Activated naive CD8-positive, alpha-beta T cell treated with anti-CD3 and anti-CD28 coated beads, Interleukin-2, amount 50 U/mL, for 24 hours (primary cell): ENCODE measurements around the gene RAPGEF2.
"Not testable (repeated sequence)": the region's sequence is repeated elsewhere in the genome, so short reads cannot be mapped to it uniquely, and the experiment has no call there.

Experiments
- ATAC-seq: fragments of 150-1000 bp; cut with Tn5 transposase; one replicate; pipeline ENCODE4 v1.10.0; 2021
- DNase-seq: peaks from one replicate; pipeline ENCODE4 v3.0.0; 2021
- H3K27ac Mint-ChIP-seq: one replicate; pipeline ENCODE4 v1.8.0; 2021; ENCODE audit warnings: mild to moderate bottlenecking, mixed read lengths
- H3K27me3 Mint-ChIP-seq: one replicate; pipeline ENCODE4 v1.8.0; 2021; ENCODE audit warnings: mixed read lengths
- H3K36me3 Mint-ChIP-seq: one replicate; pipeline ENCODE4 v1.8.0; 2021; ENCODE audit warnings: low read depth, mixed read lengths
- H3K4me1 Mint-ChIP-seq: one replicate; pipeline ENCODE4 v1.8.0; 2021; ENCODE audit warnings: mixed read lengths
- H3K4me3 Mint-ChIP-seq: one replicate; pipeline ENCODE4 v1.8.0; 2021; ENCODE audit warnings: mild to moderate bottlenecking, moderate library complexity, mixed read lengths
- H3K9me3 Mint-ChIP-seq: one replicate; pipeline ENCODE4 v1.8.0; 2021; ENCODE audit warnings: mixed read lengths

The RAPGEF2 gene

DNA sequence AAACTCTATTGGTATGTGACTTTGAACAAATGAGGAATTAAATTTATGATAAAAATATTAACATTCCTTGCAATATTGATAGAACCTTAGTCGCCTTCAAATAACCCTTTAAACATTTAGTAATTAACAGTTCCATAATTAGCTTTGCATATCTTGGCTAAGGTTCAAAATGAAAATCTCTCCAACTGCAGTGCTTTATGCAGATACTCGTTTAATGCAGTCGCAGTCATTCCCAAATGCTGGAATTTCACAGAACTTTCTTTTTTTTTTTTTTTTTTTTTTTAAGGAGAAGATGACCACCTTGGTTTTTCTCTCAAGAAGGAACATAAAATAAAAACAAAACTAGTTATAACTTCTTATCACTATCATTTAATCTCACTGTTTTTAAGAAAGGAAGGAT, 5.2 kb downstream of the RAPGEF2 start:
- Mint-ChIP-seq H3K9me3 (no peaks in the 10 kb centered on the region), H3K27me3 (no peaks in the 10 kb centered on the region), H3K4me3 (no peak overlapping the region), H3K4me1 (peaks cover 61% of the 10 kb centered on the region), H3K36me3 (no peaks in the 10 kb centered on the region), H3K27ac (peak overlapping the region; percentile 24)
- no peak for ATAC-seq
- DNase-seq, result no peak

DNA sequence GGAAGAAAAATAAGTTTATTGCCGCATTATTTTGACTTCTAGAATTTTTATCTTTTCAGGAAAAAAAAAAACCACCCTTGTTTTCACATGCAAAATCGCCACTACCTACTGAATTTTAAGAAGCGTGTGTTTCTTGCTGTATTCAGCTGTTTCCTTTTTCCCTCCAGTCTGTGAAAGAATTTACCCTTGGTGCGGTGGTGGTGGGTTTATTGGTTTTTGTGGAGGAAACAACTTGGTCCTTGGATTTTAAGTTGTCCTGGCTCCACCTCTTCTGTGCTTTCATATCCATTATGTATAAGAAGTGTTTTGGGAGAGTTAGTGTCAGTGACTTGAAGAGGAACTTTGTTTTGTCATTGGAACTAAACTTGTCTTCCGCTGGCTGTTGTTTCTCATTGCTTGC, 8.1 kb downstream of the RAPGEF2 start:
- H3K9me3 Mint-ChIP-seq, result peaks cover 5% of the 10 kb centered on the region
- peaks cover 4% of the 10 kb centered on the region for H3K36me3 Mint-ChIP-seq
- no peak overlapping the region for H3K4me3 Mint-ChIP-seq
- H3K27me3 Mint-ChIP-seq, result no peaks in the 10 kb centered on the region
- no peak overlapping the region for H3K27ac Mint-ChIP-seq
- ATAC-seq (no peak), DNase-seq (no peak)
- peaks cover 51% of the 10 kb centered on the region for H3K4me1 Mint-ChIP-seq

DNA sequence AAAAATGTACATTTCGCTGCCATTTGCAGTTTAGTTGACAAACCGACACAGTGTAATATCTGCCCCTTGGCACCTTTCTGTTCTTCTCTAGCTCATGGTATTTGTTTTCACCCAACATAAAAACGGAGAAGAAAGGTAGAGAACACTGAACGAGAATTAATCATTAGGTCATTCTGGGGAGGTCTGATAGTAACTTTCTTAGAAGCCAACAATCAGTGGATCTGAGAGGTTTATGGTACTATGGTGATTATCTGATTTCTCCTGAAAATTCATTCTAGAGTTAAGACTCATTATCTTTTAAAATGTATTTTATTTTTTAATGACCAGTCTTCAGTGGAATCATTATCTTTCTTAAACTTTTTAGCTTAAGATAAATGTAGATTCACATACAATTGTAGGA, 8.5 kb downstream of the RAPGEF2 start:
- H3K36me3 Mint-ChIP-seq, result peaks cover 4% of the 10 kb centered on the region
- H3K9me3 Mint-ChIP-seq, result peaks cover 5% of the 10 kb centered on the region
- no peaks in the 10 kb centered on the region for H3K27me3 Mint-ChIP-seq
- DNase-seq (no peak), ATAC-seq (no peak)
- no peak overlapping the region for H3K4me3 Mint-ChIP-seq
- H3K27ac Mint-ChIP-seq, result no peak overlapping the region
- peaks cover 53% of the 10 kb centered on the region for H3K4me1 Mint-ChIP-seq

DNA sequence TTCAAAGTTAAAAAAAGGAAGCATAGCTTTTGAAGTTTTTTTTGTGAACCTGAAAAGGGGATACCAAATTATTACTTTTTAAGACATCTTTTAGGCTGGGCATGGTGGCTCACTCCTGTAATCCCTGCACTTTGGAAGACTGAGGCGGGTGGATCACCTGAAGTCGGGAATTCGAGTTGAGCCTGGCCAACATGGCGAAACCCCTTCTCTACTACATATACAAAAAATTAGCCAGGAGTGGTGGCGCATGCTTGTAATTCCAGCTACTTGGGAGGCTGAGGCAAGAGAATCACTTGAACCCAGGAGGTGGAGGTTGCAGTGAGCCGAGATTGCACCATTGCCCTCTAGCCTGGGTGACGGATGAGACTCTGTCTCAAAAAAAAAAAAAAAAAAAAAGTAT, 10.5 kb downstream of the RAPGEF2 start:
- not testable (repeated sequence) for H3K36me3 Mint-ChIP-seq, DNase-seq, H3K27ac Mint-ChIP-seq, H3K9me3 Mint-ChIP-seq, H3K27me3 Mint-ChIP-seq, ATAC-seq, H3K4me3 Mint-ChIP-seq
- peaks cover 46% of the 10 kb centered on the region for H3K4me1 Mint-ChIP-seq

DNA sequence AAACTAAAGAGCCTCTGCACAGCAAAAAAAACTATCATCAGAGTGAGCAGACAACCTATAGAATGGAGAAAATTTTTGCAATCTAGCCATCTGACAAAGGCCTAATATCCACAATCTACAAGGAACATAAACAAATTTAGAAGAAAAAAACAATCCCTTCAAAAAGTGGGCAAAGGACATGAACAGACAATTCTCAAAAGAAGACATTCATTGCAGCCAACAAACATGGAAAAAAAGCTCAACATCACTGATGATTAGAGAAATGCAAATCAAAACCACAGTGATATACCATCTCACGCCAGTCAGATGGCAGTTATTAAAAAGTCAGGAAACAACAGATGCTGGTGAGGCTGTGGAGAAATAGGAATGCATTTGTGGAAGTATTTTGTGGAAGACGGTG, 13.2 kb downstream of the RAPGEF2 start:
- not testable (repeated sequence) for ATAC-seq, H3K4me3 Mint-ChIP-seq, H3K9me3 Mint-ChIP-seq, H3K27me3 Mint-ChIP-seq, DNase-seq, H3K36me3 Mint-ChIP-seq, H3K27ac Mint-ChIP-seq
- peaks cover 36% of the 10 kb centered on the region for H3K4me1 Mint-ChIP-seq

DNA sequence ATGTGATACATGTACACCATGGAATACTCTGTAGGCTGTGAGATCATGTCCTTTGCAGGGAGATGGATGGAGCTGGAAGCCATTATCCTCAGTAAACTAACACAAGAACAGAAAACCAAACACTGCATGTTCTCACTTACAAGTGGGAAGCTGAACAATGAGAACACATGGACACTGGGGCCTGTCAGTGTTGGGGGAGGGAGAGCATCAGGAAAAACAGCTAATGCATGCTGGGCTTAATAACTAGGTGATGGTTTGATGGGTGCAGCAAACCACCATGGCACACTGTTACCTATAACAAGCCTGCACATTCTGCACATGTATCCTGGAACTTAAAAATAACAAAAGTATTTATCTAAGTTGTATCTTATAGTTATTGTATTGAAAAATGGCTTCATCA, 13.8 kb downstream of the RAPGEF2 start:
- not testable (repeated sequence) for H3K9me3 Mint-ChIP-seq, DNase-seq, ATAC-seq, H3K27ac Mint-ChIP-seq, H3K27me3 Mint-ChIP-seq, H3K36me3 Mint-ChIP-seq, H3K4me3 Mint-ChIP-seq
- peaks cover 33% of the 10 kb centered on the region for H3K4me1 Mint-ChIP-seq

DNA sequence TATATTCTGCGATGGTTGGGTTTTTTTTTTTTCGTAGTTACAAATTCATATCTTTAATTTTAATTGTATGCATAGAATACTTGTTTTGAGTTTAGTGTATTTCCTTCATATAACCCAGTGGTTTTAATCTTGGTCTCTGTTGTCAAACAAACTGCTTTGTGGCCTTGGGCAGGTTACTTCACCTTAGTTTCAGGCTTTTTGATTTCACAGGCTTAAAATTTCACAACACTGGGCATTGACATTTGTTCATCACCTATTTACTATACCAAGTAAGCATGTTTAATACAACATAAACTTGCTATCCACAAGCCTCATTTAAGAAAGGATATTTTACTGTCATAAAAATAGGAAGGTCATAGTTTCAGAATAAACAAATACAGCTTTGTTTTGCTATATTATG, 14.7 kb downstream of the RAPGEF2 start:
- Mint-ChIP-seq H3K27ac (no peak overlapping the region), H3K36me3 (peaks cover 4% of the 10 kb centered on the region)
- no peak for ATAC-seq

DNA sequence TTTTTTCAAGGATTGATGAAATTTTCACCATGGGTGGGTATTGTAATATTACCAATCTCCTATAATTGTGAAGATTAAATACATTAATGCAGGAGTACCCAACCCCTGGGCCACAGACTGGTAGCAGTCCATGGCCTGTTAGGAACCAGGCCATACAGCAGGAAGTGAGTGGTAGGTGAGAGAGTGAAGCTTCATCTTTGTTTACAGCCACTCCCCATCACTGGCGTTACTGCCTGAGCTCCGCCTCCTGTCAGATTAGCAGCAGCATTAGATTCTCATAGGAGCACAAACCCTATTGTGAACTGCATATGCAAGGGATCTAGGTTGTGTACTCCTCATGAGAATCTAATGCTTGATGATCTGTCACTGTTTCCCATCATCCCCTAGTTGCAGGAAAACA, 15.1 kb downstream of the RAPGEF2 start:
- Mint-ChIP-seq H3K9me3 (peaks cover 5% of the 10 kb centered on the region), H3K27ac (no peak overlapping the region), H3K27me3 (no peaks in the 10 kb centered on the region), H3K4me3 (no peak overlapping the region), H3K36me3 (peaks cover 4% of the 10 kb centered on the region), H3K4me1 (peaks cover 30% of the 10 kb centered on the region)
- DNase-seq, result no peak
- ATAC-seq, result no peak

More for the DNA sequence above, 14.7 kb downstream of the RAPGEF2 start:
- Mint-ChIP-seq H3K9me3 (peaks cover 5% of the 10 kb centered on the region), H3K4me1 (peaks cover 30% of the 10 kb centered on the region), H3K4me3 (no peak overlapping the region), H3K27me3 (no peaks in the 10 kb centered on the region)
- no peak for DNase-seq

DNA sequence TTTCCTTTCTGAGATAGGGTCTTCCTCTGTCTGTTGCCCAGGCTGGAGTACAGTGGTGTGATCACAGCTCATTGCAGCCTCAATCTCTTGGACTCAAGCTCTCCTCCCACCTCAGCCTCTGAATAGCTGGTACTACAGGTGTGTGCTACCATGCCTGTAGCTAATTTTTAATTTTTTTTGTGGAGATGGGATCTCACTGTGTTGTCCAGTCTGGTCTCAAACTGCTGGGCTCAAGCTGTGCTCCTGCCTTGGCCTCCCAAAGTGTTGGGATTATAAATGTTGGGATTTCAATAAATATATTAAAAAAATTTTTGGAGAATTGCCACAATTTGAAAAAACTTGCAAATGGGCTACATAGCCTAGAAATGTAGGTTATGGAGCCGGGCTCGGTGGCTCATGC, 18.5 kb downstream of the RAPGEF2 start:
- peaks cover 1% of the 10 kb centered on the region for H3K36me3 Mint-ChIP-seq
- no peak overlapping the region for H3K27ac Mint-ChIP-seq
- no peaks in the 10 kb centered on the region for H3K9me3 Mint-ChIP-seq
- DNase-seq, result no peak
- no peak for ATAC-seq
- H3K4me3 Mint-ChIP-seq, result no peak overlapping the region
- H3K27me3 Mint-ChIP-seq, result no peaks in the 10 kb centered on the region
- H3K4me1 Mint-ChIP-seq, result peaks cover 28% of the 10 kb centered on the region

DNA sequence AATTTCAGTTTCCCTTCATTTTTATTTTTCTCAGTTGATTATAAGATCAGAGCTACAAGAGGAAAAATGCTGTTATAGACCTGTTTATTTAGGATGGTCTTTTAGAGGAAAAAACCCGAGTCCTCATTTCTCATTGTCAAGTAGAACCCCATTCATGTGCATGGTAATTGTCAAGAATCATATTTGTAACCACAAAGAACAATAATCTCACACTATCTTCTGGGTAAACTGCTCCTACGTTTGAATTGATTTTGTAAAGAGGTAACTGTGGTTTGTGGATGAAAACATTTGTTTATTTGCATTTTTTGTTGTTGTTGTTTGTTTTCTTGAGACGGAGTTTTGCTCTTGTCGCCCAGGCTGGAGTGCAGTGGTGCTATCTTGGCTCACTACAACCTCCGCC, 23.8 kb downstream of the RAPGEF2 start:
- no peak overlapping the region for H3K4me3 Mint-ChIP-seq
- no peaks in the 10 kb centered on the region for H3K27me3 Mint-ChIP-seq
- peaks cover 16% of the 10 kb centered on the region for H3K4me1 Mint-ChIP-seq
- H3K9me3 Mint-ChIP-seq, result no peaks in the 10 kb centered on the region
- H3K36me3 Mint-ChIP-seq, result peaks cover 1% of the 10 kb centered on the region
- no peak overlapping the region for H3K27ac Mint-ChIP-seq
- DNase-seq (no peak), ATAC-seq (no peak)

DNA sequence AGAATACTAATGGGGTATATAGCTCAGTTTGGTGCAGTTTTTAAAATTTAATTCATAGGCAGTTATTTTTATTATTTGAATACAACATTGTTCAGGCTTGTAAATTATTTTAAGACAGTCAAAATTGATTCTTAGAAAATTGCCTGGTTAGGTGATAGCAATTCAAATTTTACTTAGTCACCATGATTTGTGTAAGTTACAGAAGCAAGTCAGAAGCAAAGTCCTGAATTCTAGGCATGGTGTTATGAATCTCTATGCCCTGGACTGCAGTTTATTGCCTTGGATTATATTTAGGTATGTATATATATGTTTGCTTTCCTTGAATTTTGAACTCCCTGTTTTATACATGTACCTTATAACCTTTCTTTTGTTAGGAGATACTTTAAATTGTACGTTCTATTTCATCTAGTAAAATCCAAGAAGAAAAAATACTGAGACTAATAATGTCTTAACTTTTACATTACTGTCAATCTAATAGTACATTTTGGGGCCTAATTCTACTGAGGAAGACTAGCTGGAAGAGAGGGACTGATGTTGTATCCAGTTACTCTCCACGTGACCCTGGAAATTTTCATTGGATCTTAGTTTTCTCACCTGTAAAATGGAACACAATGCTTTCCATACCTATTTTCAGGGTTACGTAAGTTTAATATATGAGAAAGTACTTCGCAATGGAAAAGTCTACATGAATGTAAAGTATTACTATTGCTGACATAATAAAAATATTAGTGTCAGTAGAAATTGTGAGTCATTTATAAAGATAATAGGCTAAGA, 25.1 kb downstream of the RAPGEF2 start:
- ATAC-seq, result no peak

DNA sequence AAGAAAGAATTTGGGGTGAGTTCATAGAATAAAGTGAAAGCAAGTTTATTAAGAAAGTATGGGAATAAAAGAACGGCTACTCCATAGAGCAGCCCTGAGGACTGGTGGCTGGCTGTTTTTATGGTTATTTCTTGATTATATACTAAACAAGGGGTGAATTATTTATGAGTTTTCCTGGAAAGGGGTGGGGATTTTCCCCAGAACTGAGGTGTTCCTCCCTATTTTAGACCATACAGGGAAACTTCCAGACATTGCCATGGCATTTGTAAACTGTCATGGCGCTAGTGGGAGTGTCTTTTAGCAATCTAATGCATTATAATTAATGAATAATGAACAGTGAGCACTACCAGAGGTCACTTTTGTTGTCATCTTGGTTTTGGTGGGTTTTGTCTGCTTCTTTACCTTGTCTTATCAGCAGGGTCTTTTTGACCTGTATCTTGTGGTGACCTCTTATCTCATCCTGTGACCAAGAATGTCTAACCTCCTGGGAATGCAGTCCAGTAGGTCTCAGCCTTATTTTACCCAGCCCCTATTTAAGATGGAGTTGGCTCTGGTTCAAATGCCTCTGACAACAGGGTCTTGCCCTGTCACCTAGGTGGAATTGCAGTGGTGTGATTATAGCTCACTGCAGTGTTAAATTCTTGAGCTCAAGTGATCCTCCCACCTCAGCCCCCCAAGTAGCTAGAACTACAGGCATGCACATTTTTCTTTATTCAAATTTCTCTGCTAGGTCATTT, 27.1 kb downstream of the RAPGEF2 start:
- Mint-ChIP-seq H3K9me3 (no peaks in the 10 kb centered on the region), H3K4me1 (peaks cover 21% of the 10 kb centered on the region), H3K27ac (no peak overlapping the region), H3K27me3 (no peaks in the 10 kb centered on the region), H3K4me3 (no peak overlapping the region), H3K36me3 (no peaks in the 10 kb centered on the region)
- ATAC-seq (no peak), DNase-seq (no peak)

More for the DNA sequence above, 25.1 kb downstream of the RAPGEF2 start:
- DNase-seq, result no peak
- Mint-ChIP-seq H3K27me3 (no peaks in the 10 kb centered on the region), H3K4me3 (no peak overlapping the region), H3K9me3 (no peaks in the 10 kb centered on the region), H3K36me3 (peaks cover 1% of the 10 kb centered on the region), H3K4me1 (peaks cover 21% of the 10 kb centered on the region), H3K27ac (no peak overlapping the region)

DNA sequence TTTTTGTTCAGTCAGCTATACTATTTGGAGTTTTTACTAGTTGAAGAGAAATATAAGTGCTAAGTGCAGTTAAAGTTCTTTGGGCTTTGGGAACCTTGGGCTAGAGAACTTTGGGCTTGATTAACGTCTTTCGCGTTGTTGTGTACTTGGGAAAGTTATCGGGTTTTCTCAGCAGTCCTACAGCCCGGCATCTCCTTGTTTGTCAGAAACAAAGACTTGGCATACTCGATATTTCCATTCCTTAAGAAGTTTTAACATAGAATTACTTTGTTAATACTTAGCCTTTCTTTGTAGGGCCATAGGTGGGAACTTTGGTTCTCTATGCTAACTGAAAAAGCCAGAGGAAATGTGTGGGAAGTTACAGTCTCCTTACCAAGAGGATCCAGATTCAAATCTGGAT, 28.7 kb downstream of the RAPGEF2 start:
- ATAC-seq (no peak), DNase-seq (no peak)
- Mint-ChIP-seq H3K27ac (no peak overlapping the region), H3K4me1 (peaks cover 9% of the 10 kb centered on the region), H3K36me3 (no peaks in the 10 kb centered on the region), H3K27me3 (no peaks in the 10 kb centered on the region), H3K9me3 (no peaks in the 10 kb centered on the region), H3K4me3 (no peak overlapping the region)

DNA sequence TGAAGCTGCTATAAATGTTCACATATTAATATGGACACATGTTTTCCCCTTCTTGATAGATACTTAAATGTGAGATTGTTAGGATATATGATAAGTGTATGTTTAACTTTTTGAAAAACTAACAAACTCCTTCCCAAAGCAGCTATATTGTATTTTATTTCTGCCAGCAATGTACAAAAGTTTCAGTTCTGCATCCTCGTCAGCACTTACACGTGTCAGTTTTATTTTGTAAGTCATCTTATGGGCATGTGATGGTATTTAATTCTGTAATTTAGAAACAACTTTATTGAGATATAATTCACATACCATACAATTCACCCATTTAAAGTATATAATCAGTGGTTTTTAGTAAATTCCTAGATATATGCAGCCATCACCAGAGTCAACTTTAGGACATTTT, 31.6 kb downstream of the RAPGEF2 start:
- peaks cover 20% of the 10 kb centered on the region for H3K4me1 Mint-ChIP-seq
- no peak for DNase-seq
- no peak overlapping the region for H3K27ac Mint-ChIP-seq
- no peak overlapping the region for H3K4me3 Mint-ChIP-seq
- H3K27me3 Mint-ChIP-seq, result no peaks in the 10 kb centered on the region
- no peak for ATAC-seq
- H3K9me3 Mint-ChIP-seq, result no peaks in the 10 kb centered on the region
- H3K36me3 Mint-ChIP-seq, result no peaks in the 10 kb centered on the region

DNA sequence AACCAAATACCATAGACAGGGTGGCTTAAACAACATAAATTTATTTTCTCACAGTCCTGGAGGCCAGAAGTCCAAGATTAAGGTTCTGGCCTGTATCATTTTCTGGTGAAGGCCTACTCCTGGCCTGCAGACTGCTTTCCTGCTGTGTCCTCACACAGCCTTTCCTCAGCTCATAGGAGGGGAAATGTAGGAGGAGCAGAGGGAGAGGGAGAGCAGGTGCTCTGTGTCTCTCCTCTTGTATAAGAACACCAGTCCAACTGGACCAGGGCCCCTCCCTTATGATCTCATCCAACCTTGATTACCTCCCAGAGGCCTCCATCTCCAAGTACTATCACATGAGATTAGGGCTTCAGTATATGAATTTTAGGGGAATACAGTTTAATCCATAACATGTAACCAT, 34.3 kb downstream of the RAPGEF2 start:
- ATAC-seq (no peak), DNase-seq (no peak)
- Mint-ChIP-seq H3K36me3 (no peaks in the 10 kb centered on the region), H3K27me3 (no peaks in the 10 kb centered on the region), H3K4me3 (no peak overlapping the region), H3K9me3 (no peaks in the 10 kb centered on the region), H3K4me1 (peaks cover 18% of the 10 kb centered on the region), H3K27ac (no peak overlapping the region)
